ENCODE data around the gene ANKRD13D.

ANKRD13D gene

GRCh38 chr11:67278135-67278938 lies 10.8 kb upstream of the ANKRD13D start:
- TF ChIP-seq CTCF (conservative IDR thresholded peaks at IDR 0.05) = no peak
- TF ChIP-seq ZFX (IDR thresholded peaks at IDR 0.05) = no peak
- no peak overlapping the region for H3K27ac ChIP-seq

- TF ChIP-seq ZFX (IDR thresholded peaks at IDR 0.05) = no peak
- no peak for TF ChIP-seq CTCF (conservative IDR thresholded peaks at IDR 0.05)
- no peak overlapping the region for H3K27ac ChIP-seq
These were observed 10.0 kb upstream of the ANKRD13D start for GRCh38 chr11:67278939-67279588.

- TF ChIP-seq CTCF (conservative IDR thresholded peaks at IDR 0.05) (no peak), ZFX (IDR thresholded peaks at IDR 0.05) (no peak)
- no peak overlapping the region for H3K27ac ChIP-seq
These were observed 9.3 kb upstream of the ANKRD13D start for GRCh38 chr11:67279589-67280340.

GRCh38 chr11:67280341-67280787 lies 8.7 kb upstream of the ANKRD13D start:
- H3K27ac ChIP-seq = no peak overlapping the region

GRCh38 chr11:67280788-67281551 lies 8.1 kb upstream of the ANKRD13D start:
- TF ChIP-seq CTCF (conservative IDR thresholded peaks at IDR 0.05) (no peak), ZFX (IDR thresholded peaks at IDR 0.05) (no peak)
- H3K27ac ChIP-seq = no peak overlapping the region

More at GRCh38 chr11:67280341-67280787, 8.7 kb upstream of the ANKRD13D start:
- no peak for TF ChIP-seq ZFX (IDR thresholded peaks at IDR 0.05)

GRCh38 chr11:67281552-67282150 lies 7.5 kb upstream of the ANKRD13D start:
- no peak for TF ChIP-seq ZFX (IDR thresholded peaks at IDR 0.05)
- no peak for TF ChIP-seq CTCF (conservative IDR thresholded peaks at IDR 0.05)
- H3K27ac ChIP-seq = no peak overlapping the region

All from C4-2B (cell line).